H1 (cell line): ENCODE data around the gene G3BP1. TPM values are rescaled to one million over a fixed set of nuclear protein-coding genes. Genes with fewer than 3 reads are reported as not detected.

ENCODE experiments used
- CTCF ChIA-PET: fragments of 300-600 bp; sonication (Branson Sonifier 250); formaldehyde crosslinking; loops from one replicate; lab custom pipeline; 2021; ENCODE audit not compliant: partially characterized antibody; lab: Charles Lee
- POLR2A ChIA-PET: fragments of 300-600 bp; sonication (Branson Sonifier 250); formaldehyde crosslinking; loops from one replicate; lab custom pipeline; 2021; ENCODE audit warnings: inconsistent platforms; ENCODE audit not compliant: partially characterized antibody; lab: Charles Lee
- DNase-seq, 2 experiments: peaks; one replicate each; pipeline versions ENCODE4 v3.0.0 to v3.0.0-alpha.2; 2010 to 2022; ENCODE audit warnings: low spot score in 2 of 2, low read depth in 1 of 2, mixed read lengths in 1 of 2
- FAIRE-seq: peaks from 2 replicates; lab custom pipeline; 2011; peaks lifted over from hg19 to GRCh38; lab: Jason Lieb, UNC
- H2AFZ ChIP-seq: 2 replicates; pipeline ENCODE4 v1.8.1; 2012; ENCODE audit warnings: low read length, inconsistent platforms
- H2AK5ac ChIP-seq: 2 replicates; pipeline ENCODE4 v1.6.1; 2013; ENCODE audit warnings: low read depth, low read length
- H2BK120ac ChIP-seq: replicated peaks from 2 replicates; pipeline ENCODE3; 2013; ENCODE audit warnings: low read depth, low read length, inconsistent platforms
- H2BK12ac ChIP-seq: 2 replicates; pipeline ENCODE4 v1.6.1; 2013; ENCODE audit warnings: low read depth, low read length
- H2BK15ac ChIP-seq: 2 replicates; pipeline ENCODE4 v1.6.1; 2013; ENCODE audit warnings: low read length
- H2BK20ac ChIP-seq: 2 replicates; pipeline ENCODE4 v1.6.1; 2013; ENCODE audit warnings: low read length
- H2BK5ac ChIP-seq: 2 replicates; pipeline ENCODE4 v1.6.1; 2013; ENCODE audit warnings: low read depth, low read length
- H3K14ac ChIP-seq: 2 replicates; pipeline ENCODE4 v1.6.1; 2013; ENCODE audit warnings: inconsistent platforms; ENCODE audit not compliant: insufficient read length
- H3K18ac ChIP-seq: 2 replicates; pipeline ENCODE4 v1.6.1; 2013; ENCODE audit warnings: low read length; ENCODE audit errors: extremely low read depth
- H3K23ac ChIP-seq: 2 replicates; pipeline ENCODE4 v1.6.1; 2013; ENCODE audit warnings: inconsistent platforms; ENCODE audit not compliant: insufficient read length
- H3K23me2 ChIP-seq: 2 replicates; pipeline ENCODE4 v1.6.1; 2013; ENCODE audit warnings: low read depth, low read length
- H3K27ac ChIP-seq: 2 replicates; pipeline ENCODE4 v1.6.1; 2011; ENCODE audit warnings: low read depth, low read length, inconsistent platforms
- H3K27me3 ChIP-seq, 4 experiments: replicated peaks in 1 of 4; 1 replicate in 1 of 4; 2 replicates in 3 of 4; pipeline versions ENCODE4 v1.6.1 to v1.8.1; 2011 to 2013; ENCODE audit warnings: low read length in 3 of 4, mild to moderate bottlenecking in 3 of 4, inconsistent platforms in 2 of 4, mixed read lengths in 2 of 4, moderate library complexity in 1 of 4; ENCODE audit not compliant: control insufficient read depth in 3 of 4, insufficient read depth in 3 of 4; ENCODE audit errors: extremely low read depth in 1 of 4
- H3K36me3 ChIP-seq, 4 experiments: 2 replicates each; pipeline versions ENCODE4 v1.6.1 to v1.8.1; 2011 to 2013; ENCODE audit warnings: mild to moderate bottlenecking in 4 of 4, low read length in 3 of 4, moderate library complexity in 2 of 4, control low read depth in 1 of 4, inconsistent platforms in 1 of 4; ENCODE audit not compliant: insufficient read depth in 4 of 4, control insufficient read depth in 2 of 4
- H3K4ac ChIP-seq: replicated peaks from 2 replicates; pipeline ENCODE3; 2013; ENCODE audit warnings: low read length, low read depth, mixed read lengths, inconsistent platforms; ENCODE audit not compliant: insufficient read length
- H3K4me1 ChIP-seq, 4 experiments: replicated peaks in 1 of 4; 1 replicate in 1 of 4; 2 replicates in 3 of 4; pipeline versions ENCODE4 v1.6.1 to v1.8.1; 2011 to 2013; ENCODE audit warnings: low read length in 3 of 4, inconsistent platforms in 2 of 4, mixed read lengths in 1 of 4; ENCODE audit not compliant: insufficient read depth in 4 of 4, control insufficient read depth in 3 of 4
- H3K4me2 ChIP-seq, 2 experiments: 2 replicates each; pipeline versions ENCODE4 v1.6.1 to v1.8.1; 2011 to 2013; ENCODE audit warnings: low read depth in 2 of 2, low read length in 2 of 2, control low read depth in 1 of 2, inconsistent platforms in 1 of 2, mild to moderate bottlenecking in 1 of 2; ENCODE audit not compliant: insufficient read depth in 1 of 2
- H3K4me3 ChIP-seq, 4 experiments: fragments of 200-600, 300-600 bp in 1 of 4; sonication (generic), shearing (Covaris generic), sonication (Bioruptor Twin) in 1 of 4; 2 replicates each; pipeline versions ENCODE4 v1.5.1 to v1.8.1; 2011 to 2016; ENCODE audit warnings: low read length in 4 of 4, low read depth in 3 of 4, control low read depth in 2 of 4, inconsistent platforms in 2 of 4, mild to moderate bottlenecking in 2 of 4, mixed read lengths in 1 of 4, moderate library complexity in 1 of 4; ENCODE audit not compliant: insufficient read depth in 2 of 4; ENCODE audit errors: extremely low read depth in 1 of 4
- H3K56ac ChIP-seq: replicated peaks from 2 replicates; pipeline ENCODE3; 2013; ENCODE audit warnings: low read depth, mild to moderate bottlenecking, mixed read lengths, low read length, inconsistent platforms; ENCODE audit not compliant: insufficient read length
- H3K79me1 ChIP-seq: 2 replicates; pipeline ENCODE4 v1.6.1; 2013; ENCODE audit warnings: low read depth, low read length, control low read depth
- H3K79me2 ChIP-seq, 2 experiments: 2 replicates each; pipeline versions ENCODE4 v1.6.1 to v1.8.1; 2012 to 2013; ENCODE audit warnings: low read length in 2 of 2, mild to moderate bottlenecking in 2 of 2, inconsistent platforms in 1 of 2; ENCODE audit not compliant: insufficient read depth in 2 of 2, control insufficient read depth in 1 of 2
- H3K9ac ChIP-seq, 4 experiments: replicated peaks in 1 of 4; 1 replicate in 1 of 4; 2 replicates in 3 of 4; pipeline versions ENCODE4 v1.6.1 to v1.8.1; 2011 to 2013; ENCODE audit warnings: low read depth in 3 of 4, low read length in 3 of 4, control low read depth in 2 of 4, mild to moderate bottlenecking in 2 of 4, moderate library complexity in 2 of 4, inconsistent platforms in 1 of 4; ENCODE audit errors: extremely low read depth in 1 of 4
- H3K9me3 ChIP-seq, 2 experiments: 2 replicates each; pipeline versions ENCODE4 v1.6.1 to v1.8.1; 2012 to 2013; ENCODE audit warnings: mild to moderate bottlenecking in 2 of 2, moderate library complexity in 2 of 2, control low read depth in 1 of 2, inconsistent platforms in 1 of 2, low read depth in 1 of 2, low read length in 1 of 2, mixed read lengths in 1 of 2; ENCODE audit not compliant: insufficient read depth in 2 of 2
- H4K20me1 ChIP-seq, 2 experiments: replicated peaks in 1 of 2; 2 replicates each; pipeline versions ENCODE3 to v1.8.1; 2011 to 2013; ENCODE audit warnings: inconsistent platforms in 2 of 2, low read length in 2 of 2, mild to moderate bottlenecking in 1 of 2; ENCODE audit not compliant: insufficient read depth in 2 of 2, control insufficient read depth in 1 of 2
- H4K5ac ChIP-seq: 2 replicates; pipeline ENCODE4 v1.6.1; 2013; ENCODE audit warnings: low read length, low read depth, mixed read lengths, inconsistent platforms; ENCODE audit not compliant: insufficient read length
- H4K8ac ChIP-seq: 2 replicates; pipeline ENCODE4 v1.8.0; 2013; ENCODE audit warnings: mild to moderate bottlenecking, moderate library complexity, low read length, inconsistent platforms; ENCODE audit not compliant: insufficient read depth; ENCODE audit errors: extremely low read depth
- H4K91ac ChIP-seq: replicated peaks from 2 replicates; pipeline ENCODE3; 2013; ENCODE audit warnings: low read length, mixed read lengths, inconsistent platforms; ENCODE audit not compliant: insufficient read length
- ASH2L ChIP-seq: fragments of 200-600, 300-600 bp; sonication (generic); IDR thresholded peaks from one replicate; pipeline ENCODE4 v1.7.1; 2017; ENCODE audit warnings: low read length
- BACH1 ChIP-seq: IDR thresholded peaks from 2 replicates; pipeline ENCODE4 v1.6.1; 2012; ENCODE audit warnings: low read length, improper control_type of control experiment
- CBX5 ChIP-seq: fragments of 300-800, 300-1000 bp; sonication (generic); IDR thresholded peaks from 2 replicates; pipeline ENCODE4 v1.7.1; 2016; ENCODE audit warnings: antibody characterized with exemption, low read length, low read depth
- CHD2 ChIP-seq: IDR thresholded peaks from 2 replicates; pipeline ENCODE4 v1.6.1; 2012; ENCODE audit warnings: low read length, improper control_type of control experiment
- POLR2A ChIP-seq, 2 experiments: IDR thresholded peaks; 1 replicate in 1 of 2; 2 replicates in 1 of 2; pipeline ENCODE4 v1.6.1; 2011; ENCODE audit warnings: low read depth in 2 of 2, low read length in 2 of 2, mild to moderate bottlenecking in 2 of 2; ENCODE audit errors: control extremely low read depth in 1 of 2
- TAF1 ChIP-seq: IDR thresholded peaks from 2 replicates; pipeline ENCODE4 v1.6.1; 2011; ENCODE audit warnings: mild to moderate bottlenecking, low read depth, low read length
- TAF7 ChIP-seq: optimal IDR thresholded peaks from 2 replicates; pipeline ENCODE3; 2011; ENCODE audit warnings: low read depth, mild to moderate bottlenecking, inconsistent platforms, low read length, moderate library complexity, borderline replicate concordance
- TBP ChIP-seq: IDR thresholded peaks from 2 replicates; pipeline ENCODE4 v1.6.1; 2011; ENCODE audit warnings: low read depth, low read length, improper control_type of control experiment
- WGBS, 2 experiments: shearing (Covaris generic) in 1 of 2; methylation state at CpG; one replicate each; pipeline versions ENCODE4 v1.1.6 to v1.1.7; 2013 to 2015; ENCODE audit warnings: low lambda C conversion rate in 2 of 2, mixed read lengths in 2 of 2, inconsistent platforms in 1 of 2, low coverage in 1 of 2, missing lambda C conversion rate in 1 of 2; ENCODE audit not compliant: insufficient replicate concordance in 2 of 2, insufficient coverage in 1 of 2, insufficient read length in 1 of 2; ENCODE audit errors: extremely low coverage in 1 of 2, missing lambda C conversion rate in 1 of 2; 5-methylcytosine and 5-hydroxymethylcytosine counted together
- polyA plus RNA-seq, 7 experiments: library from polyadenylated mRNA; depleted of rRNA in 3 of 7; stranded (reverse) in 5 of 7; unstranded in 2 of 7; fragments of >200 nt in 5 of 7; fragments of 200-250 nt in 2 of 7; gene quantifications; 1 replicate in 5 of 7; 2 replicates in 1 of 7; 4 replicates in 1 of 7; pipeline versions ENCODE4 v1.2.1 to v1.2.3, GENCODE V29; 2011 to 2013; ENCODE audit warnings: missing spikeins in 2 of 7, mixed read lengths in 2 of 7
- total RNA-seq: library from RNA; stranded (reverse); fragmentation: NEBNext Ultra II Directional; extraction: Animal tissue kit (Norgen Biotek cat#: 25700); gene quantifications from 2 replicates; pipeline ENCODE4 v1.2.1, GENCODE V29; 2021
- TF ChIP-seq, protein P1 (sequence below): IDR thresholded peaks from 2 replicates; pipeline ENCODE4 v1.6.1; 2011; ENCODE audit warnings: low read length, improper control_type of control experiment
- TF ChIP-seq, protein P2 (sequence below): IDR thresholded peaks from 2 replicates; pipeline ENCODE4 v1.6.1; 2011; ENCODE audit warnings: low read depth, mild to moderate bottlenecking, low read length; ENCODE audit not compliant: insufficient read depth

The G3BP1 gene
- total and polyA plus RNA-seq, 2 of the 8 experiments (the other 6 are each of a cell fraction or from before 2014, with no cell fraction given): 71.2 to 516 TPM

DNA sequence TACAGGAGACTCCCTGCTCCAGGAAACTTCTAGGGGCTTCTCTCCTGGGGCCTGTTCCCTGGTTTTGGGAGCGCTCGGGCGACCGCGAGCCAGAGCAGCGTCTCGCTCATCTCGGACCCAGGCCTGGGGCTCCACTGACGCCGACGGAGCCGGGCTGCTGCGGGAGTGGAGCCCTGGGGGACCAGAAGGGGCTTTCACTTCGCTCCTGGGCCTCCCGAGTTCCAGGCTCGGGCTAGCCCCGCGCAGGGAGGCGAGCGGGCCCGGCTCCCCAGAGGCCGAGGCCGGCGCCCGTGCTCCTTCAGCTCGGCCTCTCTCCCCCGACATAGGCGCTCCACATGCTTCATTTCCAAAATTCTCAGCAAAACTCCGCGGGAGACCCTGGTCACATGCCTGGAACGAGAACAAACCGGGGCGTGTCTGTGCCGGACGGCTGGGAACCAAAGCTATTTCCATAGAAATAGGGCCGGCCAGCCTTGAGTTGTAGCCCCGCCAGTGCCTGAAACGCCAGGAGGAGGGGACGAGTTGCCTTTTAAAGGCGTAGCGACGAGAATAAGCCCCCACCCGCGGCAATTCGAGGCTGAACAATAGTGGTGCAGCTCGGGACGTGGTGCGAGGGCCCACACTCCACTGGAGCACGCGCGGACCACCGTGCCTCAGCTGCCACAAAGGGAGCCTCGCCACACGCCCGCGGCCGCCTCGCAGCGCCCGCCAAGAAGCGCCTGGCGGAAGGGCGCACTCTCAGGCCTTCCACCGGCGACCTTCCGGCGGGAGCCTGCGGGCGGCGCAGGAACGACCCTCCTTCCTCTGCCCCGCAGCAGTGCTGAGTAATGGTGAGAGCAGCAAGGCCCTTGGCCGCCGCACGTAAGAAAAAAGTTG is 1.1 kb upstream of the G3BP1 start:
- Histone ChIP-seq H2AK5ac (no peak overlapping the region), H2BK120ac (peak overlapping the region; percentile 90), H4K20me1 (peaks cover 23 to 26% of the 10 kb centered on the region in 2 experiments), H3K27ac (peak overlapping the region; percentile 85), H3K9ac (peak overlapping the region; percentile 79 to 94 (median 88)), H3K9me3 (no peaks in the 10 kb centered on the region), H3K79me1 (no peaks in the 10 kb centered on the region), H3K23me2 (peaks cover 5% of the 10 kb centered on the region), H3K36me3 (no peaks in the 10 kb centered on the region), H2BK15ac (no peak overlapping the region; the same call in 1 of the 2 replicates), H3K79me2 (peaks cover 33 to 39% of the 10 kb centered on the region in 2 experiments), H3K4me1 (peaks cover 1 to 8% (median 5%) of the 10 kb centered on the region in 4 experiments; a peak in 5 of 7 replicates), H3K56ac (peak overlapping the region; percentile 81), H3K4me3 (peak overlapping the region; percentile 42 to 70 (median 58)), H3K14ac (no peak overlapping the region), H2BK12ac (peak overlapping the region; percentile 40; the same call in 1 of the 2 replicates), H4K5ac (peak overlapping the region; percentile 96), H3K18ac (peak overlapping the region; percentile 100), H2BK5ac (peak overlapping the region; percentile 98), H2BK20ac (no peak overlapping the region), H2AFZ (no peak overlapping the region; the same call in 1 of the 2 replicates), H3K4ac (peak overlapping the region; percentile 95), H4K8ac (peak overlapping the region; percentile 99), H3K27me3 (no peaks in the 10 kb centered on the region), H4K91ac (peak overlapping the region; percentile 97), H3K4me2 (peak overlapping the region; percentile 60 to 72), H3K23ac (no peak overlapping the region)
- WGBS, 2 experiments: 1% methylated on average over 72 of the region's 75 CpGs; no CpG with 5 or more reads in 1 of the 2 experiments
- FAIRE-seq (no peak), DNase-seq (peak; percentile 56 to 76)
- ChIA-PET POLR2A (interaction anchor here (0.8 to 6.7 kb wide), 28 partner anchors 11 to 1211 kb away, joined by 3 to 182 read pairs (median 4); partner anchors contain the start of genes ATOX1, GLRA1, GM2A and SPARC), CTCF (interaction anchor here (0.8 to 3.1 kb wide), 8 partner anchors 10 to 100 kb away, joined by 3 to 12 read pairs (median 3); no protein-coding TSS in a partner anchor)
- peak; percentile 82 for TF ChIP-seq BACH1
- TF ChIP-seq CBX5: no peak
- TF ChIP-seq POLR2A (IDR thresholded peaks at IDR 0.05; ENCODE audit: control extremely low read depth in 1 of 2, low read depth in 2 of 2, low read length in 2 of 2): peak in 1 of 2 experiments; percentile 75; a peak in 1 of 3 replicates
- no peak for TF ChIP-seq CHD2
- TF ChIP-seq ASH2L: peak; percentile 48
- TF ChIP-seq TAF7: peak; percentile 42
- TF ChIP-seq, protein P1, sequence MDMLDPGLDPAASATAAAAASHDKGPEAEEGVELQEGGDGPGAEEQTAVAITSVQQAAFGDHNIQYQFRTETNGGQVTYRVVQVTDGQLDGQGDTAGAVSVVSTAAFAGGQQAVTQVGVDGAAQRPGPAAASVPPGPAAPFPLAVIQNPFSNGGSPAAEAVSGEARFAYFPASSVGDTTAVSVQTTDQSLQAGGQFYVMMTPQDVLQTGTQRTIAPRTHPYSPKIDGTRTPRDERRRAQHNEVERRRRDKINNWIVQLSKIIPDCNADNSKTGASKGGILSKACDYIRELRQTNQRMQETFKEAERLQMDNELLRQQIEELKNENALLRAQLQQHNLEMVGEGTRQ: peak; percentile 71
- TF ChIP-seq TAF1: peak; percentile 66
- TF ChIP-seq, protein P2, sequence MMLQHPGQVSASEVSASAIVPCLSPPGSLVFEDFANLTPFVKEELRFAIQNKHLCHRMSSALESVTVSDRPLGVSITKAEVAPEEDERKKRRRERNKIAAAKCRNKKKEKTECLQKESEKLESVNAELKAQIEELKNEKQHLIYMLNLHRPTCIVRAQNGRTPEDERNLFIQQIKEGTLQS: 0 out of 2 replicates have a peak, but pooled peaks have one; percentile 18
- peak; percentile 68 for TF ChIP-seq TBP
